AG20443 (cell line): ENCODE measurements around the gene ZRSR2.
"Not testable (repeated sequence)": the region's sequence is repeated elsewhere in the genome, so short reads cannot be mapped to it uniquely, and the experiment has no call there.

ENCODE experiments used
- DNase-seq: peaks from one replicate; pipeline ENCODE4 v3.0.0; 2012; ENCODE audit warnings: low spot score, mixed read lengths

Gene ZRSR2

DNA sequence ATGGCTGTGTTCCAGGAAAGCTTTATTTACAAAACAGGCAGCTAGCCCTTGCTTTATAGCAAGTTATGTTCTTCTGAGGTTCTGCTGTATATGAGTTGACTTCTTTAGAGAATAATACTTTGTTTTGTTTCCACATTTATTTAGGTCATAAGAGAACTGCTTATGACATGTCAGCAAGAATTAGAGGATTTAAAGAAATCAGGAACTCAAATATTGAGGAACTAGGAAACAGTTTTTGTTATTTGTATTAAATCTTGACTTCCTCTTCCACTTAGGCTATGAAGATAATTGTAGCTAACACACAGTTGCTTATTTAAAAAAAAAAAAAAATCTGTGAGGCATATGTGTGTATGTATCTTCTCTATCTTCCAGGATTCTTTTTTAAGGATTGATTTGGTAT, 14.3 kb downstream of the ZRSR2 start:
- no peak for DNase-seq

DNA sequence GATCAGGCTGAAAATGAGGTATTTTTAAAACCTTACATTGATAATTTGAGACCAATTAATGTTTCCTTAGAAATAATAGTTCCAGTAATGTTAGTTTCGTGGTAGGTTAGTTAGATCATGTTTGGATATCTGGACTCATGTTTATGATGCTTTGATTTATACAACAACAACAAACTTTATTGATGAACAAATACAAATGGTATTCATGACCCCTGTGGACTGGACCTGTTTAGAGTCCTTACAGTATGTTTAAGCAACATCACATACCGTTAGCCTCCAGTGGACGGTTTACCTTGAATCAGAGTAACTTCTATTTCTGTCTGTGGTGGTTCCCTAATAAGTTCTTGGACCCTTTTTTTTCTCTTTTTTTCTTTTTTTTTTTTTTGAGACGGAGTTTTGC, 18.0 kb downstream of the ZRSR2 start:
- DNase-seq: no peak

DNA sequence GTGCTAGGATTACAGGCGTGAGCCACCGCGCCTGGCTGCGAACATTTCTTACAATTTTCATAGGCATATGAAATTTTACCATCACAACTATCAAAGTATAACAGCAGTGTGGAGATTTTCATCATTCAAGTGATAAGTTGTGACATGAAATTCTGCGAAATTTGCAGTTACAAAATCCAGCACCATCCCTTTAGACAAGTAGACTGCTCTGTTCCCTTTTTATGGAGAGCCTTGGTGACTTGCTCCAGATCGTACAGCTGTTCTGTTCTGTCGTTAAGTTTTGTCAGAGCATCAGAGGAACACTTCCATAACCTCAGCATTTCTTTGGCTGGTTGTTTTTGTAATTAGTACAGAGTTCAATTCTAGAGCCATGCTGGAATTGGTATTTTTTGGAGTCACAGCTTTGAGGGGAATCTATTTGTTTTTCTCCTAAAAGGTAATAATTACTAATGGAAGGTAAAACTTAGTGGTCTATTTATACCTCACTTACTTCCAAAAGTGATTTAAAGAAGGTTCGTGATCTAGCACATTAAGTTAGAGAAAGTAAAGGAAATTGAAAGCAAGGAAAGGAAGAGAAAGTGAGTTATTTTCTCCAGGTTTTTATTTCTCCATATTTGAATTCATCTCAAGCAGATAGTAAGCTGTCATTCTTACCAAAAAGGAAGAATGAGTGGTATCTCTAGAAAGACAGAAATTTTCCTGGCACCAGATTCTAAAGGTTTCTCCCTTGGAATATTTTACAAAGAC, 22.1 kb downstream of the ZRSR2 start:
- no peak for DNase-seq

DNA sequence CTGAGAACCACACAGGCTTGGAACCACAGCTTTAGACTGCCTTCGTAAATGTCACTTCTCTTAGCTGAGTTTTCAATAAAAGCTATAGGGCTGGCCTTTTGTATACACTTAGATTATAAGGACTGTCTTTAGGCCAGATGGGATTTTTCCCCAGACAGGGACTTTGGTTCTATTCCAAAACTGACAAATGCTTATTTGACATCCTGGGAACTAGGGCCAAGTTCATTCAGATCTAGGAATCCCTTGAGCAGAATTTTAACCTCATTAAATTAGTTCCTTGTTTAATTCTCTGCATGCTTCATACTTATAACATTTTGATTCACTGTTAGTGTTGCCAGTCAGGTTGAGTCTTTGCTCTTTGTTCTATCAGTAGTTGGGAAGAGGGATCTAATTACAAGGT, 23.1 kb downstream of the ZRSR2 start:
- DNase-seq: no peak

DNA sequence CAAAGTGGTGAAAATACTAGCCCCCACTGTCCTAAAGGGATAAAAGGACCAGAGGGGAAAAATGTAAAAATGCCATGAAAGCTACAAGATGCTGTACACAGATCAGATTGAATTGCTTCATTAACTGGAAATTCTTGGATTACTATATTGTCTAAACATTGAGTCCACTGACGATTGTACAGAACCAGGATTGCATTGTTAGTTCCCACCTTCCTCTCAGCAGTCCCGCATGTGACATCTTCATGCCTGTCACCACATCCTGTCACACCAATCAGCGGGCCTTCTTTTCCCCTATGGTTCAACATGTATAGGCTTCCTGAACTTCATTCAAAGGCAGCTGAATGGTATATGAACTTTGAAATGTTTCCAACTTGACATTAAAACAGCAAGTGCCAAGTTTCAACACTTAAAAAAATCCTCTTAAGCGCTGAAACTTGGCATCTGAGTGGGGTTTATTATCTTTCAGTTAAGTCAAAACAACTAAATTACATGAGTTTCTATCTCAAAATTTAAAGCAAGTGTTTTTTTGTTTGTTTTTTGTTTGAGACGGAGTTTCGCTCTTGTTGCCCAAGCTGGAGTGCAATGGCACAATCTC, 24.6 kb downstream of the ZRSR2 start:
- no peak for DNase-seq

DNA sequence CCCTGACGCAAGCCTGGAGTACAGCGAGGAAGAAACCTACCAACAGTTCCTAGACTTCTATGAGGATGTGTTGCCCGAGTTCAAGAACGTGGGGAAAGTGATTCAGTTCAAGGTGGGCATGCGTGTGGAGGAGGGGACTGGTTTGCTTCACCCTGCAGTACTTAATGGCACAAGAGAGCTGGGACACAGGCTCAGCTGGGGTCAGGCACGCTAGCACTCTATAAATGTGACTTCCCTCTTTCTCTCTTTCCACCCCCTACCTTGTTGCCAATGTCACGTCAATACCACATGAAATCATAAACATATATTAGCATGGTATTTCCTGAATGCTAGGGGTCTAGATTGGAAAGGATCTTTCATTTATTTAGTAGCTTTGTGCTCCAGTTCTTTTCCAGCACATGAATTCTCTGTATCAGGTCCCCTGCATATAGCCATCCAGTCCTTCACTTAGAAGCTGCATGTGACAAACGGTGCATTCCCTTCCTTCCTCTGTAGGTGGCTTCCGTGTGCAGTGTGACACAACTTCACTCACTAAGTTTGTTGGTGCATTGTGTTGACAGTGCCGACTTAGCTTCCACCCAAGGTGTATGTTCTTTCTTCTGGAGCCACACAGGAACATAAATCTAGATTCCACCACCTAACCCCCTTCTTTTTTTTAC, 25.6 kb downstream of the ZRSR2 start:
- peak; percentile 13 for DNase-seq

DNA sequence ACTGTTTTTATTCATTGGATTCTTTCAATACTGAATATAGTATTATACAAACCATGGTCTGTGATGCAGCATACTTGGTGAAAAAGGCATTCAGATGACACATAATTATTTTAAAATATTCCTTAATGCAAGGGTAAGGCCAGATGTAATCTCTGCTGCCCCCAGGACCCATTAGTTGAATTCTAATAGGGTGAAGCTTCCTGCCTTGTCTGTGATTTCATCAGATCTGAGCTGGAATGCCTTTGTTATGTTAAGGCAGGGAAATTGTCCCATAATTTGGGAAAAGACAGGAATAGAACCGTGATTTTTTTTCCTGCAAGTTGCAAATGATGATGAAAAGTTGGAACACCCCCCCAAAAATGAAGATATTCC, 26.1 kb downstream of the ZRSR2 start:
- DNase-seq: no peak

DNA sequence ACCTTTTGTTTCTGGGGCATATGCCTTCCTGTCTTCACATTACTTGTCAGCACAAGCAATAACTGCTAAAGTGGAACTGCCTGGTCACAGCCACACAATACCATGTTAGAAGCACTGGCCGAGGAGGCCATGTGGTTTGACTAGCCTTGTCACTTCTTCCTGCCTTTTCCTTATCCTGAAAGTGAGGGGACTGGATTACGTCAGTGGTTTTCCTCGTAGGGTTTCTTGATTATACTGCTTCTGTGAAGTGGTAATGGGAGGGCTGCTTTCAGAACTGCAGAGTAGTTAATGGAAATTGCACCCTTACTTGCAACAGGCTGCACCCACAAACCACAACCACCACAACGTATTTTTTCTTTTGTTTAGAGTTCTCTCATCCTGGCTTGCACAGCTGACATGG, 26.6 kb downstream of the ZRSR2 start:
- DNase-seq: no peak

DNA sequence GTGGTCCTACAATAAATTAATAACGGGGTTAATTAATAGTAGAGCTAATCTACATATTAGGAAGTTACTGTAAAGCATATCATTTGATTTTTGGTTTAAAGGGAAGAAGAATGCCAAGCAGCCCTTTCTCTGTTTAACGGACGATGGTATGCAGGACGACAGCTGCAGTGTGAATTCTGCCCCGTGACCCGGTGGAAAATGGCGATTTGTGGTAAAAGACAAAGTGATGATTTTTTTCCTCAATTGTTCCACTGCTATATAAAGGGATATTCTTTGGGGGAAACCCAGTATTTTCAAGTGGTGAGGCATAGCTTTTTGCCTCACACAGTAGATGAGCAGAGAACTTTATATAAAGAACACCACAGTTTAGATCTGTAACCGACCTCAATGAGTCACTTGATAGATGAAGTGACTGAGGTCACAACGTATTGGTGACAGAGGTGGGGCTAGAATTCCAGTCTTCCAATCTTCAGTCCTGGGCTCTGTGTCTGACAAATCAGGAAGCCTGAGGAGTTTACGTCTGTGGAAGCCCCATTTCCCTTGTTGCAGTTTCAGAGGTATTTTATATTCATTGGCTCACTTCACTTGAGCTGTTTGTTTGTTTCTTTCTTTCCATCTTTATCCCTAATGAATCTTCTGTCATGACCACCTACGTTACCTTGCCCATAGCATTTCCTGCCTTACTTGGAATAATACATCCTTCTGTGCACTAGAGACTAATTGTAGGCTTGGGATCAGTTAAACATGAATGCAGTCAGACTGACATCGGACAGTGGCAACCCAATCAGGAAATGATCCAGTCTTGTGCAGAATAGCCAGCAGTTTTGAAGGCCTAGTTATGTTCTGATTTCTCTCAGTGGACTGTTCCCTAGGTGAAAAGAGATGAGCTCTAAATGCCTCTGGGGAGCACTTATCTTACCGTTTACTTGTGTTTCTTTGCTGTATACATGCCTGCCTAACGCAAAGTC, 30.1 kb downstream of the ZRSR2 start:
- DNase-seq: peak; percentile 5

DNA sequence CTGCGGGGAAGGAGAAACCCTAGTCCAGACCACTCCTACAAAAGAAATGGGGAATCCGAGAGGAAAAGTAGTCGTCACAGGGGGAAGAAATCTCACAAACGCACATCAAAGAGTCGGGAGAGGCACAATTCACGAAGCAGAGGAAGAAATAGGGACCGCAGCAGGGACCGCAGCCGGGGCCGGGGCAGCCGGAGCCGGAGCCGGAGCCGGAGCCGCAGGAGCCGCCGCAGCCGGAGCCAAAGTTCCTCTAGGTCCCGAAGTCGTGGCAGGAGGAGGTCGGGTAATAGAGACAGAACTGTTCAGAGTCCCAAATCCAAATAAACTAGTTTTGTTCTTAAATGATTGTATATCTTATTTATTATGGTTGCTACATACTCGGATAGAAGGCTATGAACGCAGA, 32.6 kb downstream of the ZRSR2 start:
- DNase-seq: no peak

DNA sequence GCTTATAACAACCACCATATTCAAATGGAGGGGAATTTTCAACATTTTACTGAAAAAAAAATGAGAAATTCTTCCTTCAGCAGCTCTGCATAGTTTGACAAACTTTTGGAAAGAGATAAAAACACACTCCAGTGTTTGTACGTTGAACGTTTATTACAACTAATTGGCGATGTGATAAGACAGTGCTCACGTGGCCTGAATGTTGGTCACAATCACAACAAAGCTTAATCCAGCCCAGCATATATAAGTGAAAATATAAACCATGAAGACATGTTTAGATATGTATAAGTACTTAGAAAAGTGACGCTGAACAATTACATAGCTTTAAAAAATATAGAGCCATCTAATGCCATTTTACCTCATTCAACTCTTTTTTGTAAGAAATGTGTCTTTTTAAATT, 35.7 kb downstream of the ZRSR2 start:
- DNase-seq: no peak

DNA sequence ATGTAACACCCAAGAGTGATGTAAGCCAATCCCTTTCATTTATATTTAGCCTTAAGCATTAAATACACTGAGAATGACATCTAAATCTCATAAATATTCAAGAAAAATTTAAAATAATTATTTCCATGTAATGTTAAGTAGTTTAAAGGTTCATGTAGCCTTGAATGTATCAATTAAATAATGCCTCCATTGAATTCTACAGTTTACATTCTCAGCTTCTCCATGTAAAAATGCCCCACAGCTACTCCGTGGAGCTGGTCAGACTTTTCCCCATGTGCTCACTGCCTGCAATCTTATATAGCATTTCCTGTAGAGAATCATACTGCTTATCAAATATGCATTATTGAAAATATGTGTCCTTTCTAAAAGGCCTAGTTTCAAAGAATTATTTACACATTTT, 38.9 kb downstream of the ZRSR2 start:
- no peak for DNase-seq

DNA sequence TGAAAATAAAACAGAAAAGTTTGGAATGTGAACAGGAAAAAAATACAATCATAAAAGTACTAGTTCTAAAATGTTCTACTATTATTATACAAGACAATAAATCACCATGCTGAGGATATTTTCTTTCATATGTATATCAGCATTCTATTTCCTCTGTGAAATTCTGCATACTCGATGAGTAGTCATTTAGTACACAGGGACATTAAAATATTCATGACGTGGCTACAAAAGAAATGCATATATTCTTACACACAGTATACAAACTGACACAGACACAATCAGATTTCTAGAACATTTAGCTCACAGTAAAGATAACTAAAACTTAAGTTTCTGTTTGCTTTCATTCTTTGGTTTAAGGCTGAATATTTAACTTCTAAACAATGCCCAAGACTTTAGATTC, 41.1 kb downstream of the ZRSR2 start:
- DNase-seq: not testable (repeated sequence)

DNA sequence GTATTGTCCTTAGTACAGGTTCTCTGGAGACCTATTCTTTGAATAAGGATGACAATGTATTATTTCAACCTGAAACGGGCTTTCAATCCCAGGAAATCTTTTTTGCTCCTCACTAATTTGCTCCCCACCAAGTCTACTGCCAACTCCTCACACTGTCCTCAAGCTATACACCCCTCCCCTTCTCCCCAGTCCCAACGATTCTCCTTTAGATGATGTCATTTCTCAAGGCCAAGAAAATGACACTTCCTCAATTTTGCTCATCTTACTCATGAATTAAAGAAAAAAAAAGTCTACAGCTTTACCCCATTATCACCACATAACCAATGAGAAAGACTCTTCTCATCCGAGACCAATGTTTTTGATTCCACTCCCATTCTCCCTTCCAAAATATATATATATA, 43.8 kb downstream of the ZRSR2 start:
- DNase-seq: no peak

DNA sequence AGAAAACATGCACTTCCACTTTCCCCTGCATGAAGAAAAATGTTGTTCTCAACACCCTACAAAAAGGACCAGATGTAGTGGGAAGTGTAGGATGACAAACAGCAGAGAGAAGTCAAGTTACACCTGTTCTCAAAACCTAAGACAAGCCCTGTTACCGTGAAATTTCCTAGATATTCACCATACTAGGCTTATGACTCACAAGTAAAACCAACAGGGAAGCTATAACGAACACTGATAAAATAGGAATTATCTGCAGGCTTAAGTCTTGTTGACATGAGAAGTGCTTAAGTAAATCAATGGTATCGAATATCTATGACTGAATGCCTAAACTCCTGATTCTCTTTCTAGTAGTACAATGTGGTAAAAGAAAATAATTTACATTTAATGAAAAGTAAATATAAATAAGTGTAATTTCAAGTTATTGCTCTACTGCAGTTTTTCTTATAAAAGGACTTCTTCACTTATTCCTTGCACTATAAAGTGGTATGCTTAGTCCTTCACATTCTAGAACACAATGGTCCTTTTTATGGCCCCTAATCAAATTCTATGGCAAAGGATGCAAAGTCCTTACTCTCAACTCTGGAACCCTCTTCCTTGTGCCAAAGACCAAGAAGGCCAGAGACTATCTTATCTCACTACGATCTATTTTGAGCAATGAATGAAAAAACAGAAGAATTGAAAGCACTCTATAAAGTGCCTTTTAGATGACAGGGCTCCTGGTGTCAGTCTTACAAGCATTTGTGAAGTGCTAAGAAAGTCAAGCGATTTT, 44.7 kb downstream of the ZRSR2 start:
- no peak for DNase-seq

DNA sequence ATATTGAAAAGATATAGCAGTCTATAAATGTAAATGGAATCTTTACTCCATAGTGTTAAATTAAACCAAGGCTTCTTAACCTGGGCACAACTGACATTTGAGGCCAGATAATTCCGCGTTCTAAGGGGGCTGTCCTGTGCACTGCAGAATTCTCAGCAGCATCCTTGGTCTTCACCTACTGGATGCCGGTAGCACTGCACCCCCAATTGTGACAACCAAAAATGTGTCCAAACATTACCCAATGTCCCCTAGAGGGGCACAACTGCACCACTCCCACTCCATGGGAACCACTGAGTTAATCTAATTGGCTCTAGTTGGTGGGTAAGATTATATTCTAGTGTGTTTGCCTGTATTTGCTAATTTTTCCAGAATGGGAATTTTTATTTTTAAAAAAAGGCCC, 47.7 kb downstream of the ZRSR2 start:
- DNase-seq: peak; percentile 4

DNA sequence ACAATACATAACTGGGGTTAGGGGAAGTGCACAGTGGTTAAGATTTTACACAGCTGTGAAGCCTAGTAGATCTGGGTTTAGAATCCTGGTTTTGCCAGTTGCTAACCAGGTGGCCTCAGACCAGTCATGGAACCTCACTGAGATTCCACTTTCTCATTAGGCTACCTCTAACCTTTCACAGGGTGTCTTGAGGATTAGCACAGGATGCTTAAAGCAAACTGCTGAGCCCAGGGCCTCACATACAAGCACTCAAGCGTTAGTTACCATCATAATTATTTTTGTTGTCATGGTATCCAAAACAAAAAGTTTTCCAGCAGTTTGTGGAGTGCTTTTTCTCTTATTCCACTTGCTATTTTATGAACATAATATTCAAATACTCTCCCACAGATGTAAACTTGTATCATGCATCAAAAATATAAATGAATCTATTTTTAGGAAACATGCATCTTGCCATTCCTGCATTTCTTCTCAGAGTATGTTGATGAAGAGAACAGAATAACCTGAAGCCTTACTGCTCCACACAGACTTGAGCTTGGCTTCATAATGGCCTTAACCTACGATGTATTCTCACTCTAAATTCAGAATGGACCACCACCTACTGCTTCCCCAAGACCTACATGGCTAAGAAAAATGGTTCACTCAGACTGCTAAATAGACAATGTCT, 51.7 kb downstream of the ZRSR2 start:
- DNase-seq: no peak

DNA sequence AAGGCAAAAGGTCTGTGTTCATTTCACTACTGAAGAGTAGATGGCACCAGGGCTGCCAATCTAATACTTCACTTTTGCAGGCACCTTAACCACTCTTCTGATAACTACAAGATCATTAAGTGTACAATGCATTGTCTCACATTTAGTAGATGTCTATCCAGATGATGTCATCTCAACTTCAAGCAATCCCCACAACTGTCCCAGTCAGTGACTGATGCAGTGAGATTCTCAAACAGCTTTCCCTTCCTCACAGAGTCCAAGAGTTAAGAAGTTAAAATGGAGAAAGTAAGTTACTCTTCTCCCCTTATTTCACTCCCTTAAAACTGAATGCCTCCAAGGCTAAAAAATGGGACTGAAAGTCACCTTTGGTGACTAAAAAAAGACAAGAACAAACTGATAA, 53.7 kb downstream of the ZRSR2 start:
- DNase-seq: no peak

DNA sequence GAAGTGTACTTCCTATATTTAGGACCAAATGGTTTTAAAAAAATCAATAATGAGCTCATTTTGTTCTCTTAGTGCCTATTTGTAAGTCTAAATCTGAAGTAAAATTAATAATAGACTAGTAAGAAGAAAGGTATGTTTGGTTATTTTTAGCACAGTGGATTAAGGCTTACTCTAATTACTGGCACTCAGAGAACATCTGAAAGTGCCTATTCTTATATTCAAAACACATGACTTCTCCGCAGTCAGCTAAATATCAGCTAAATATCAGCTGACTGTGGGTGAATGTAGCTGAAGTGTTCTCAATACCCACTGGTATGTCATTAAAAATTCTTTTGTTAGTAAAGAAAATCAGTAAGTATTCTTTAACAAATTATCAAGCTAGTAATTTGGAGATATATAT, 58.3 kb downstream of the ZRSR2 start:
- DNase-seq: no peak

DNA sequence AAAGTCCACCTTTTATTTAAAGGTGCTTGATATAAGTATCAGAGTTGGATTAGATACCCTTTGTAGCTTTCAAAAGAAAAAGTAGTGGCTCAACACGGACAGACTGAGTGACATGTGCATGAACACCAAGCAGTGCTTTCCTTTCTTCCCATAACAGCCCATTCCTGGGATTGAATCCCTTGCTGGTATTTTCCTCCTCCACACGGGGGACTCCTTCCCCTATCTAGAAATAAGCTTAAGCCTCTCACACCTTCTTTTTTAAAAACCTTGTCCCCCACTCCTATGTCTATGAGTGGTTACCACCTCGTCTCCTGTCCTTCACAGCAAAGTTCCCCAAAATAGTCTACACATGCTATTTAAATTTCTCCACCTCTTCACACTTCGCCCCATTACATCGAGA, 59.3 kb downstream of the ZRSR2 start:
- no peak for DNase-seq

DNA sequence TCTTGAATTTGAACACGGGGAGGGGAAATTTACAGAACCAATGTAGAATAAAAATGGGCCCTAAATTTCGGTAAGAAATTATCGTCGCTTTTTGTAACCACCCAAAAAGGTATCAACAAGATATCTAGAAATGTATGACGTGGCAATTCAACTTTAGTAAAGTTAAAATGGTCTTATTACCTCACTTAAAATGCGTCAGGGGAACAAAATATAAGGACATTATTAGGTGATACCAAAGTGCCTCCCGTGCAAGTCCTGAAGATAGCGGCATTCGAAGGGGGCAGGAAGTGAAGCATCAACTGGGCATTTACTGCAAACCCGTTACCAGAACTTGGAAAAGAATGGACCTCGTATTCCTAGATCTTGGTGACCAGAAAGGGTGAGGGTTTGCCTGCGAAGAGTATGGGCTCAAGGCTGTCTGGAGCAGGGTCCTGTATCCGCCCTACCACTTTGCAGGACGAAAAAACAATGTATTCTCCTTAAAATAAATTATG, 63.3 kb downstream of the ZRSR2 start:
- no peak for DNase-seq
